Neural cell (in vitro differentiated cells): Measurements from ENCODE around the gene HNRNPA2B1.

ENCODE experiments used
- CTCF ChIP-seq: fragments of 450-650 bp; IDR thresholded peaks from 2 replicates; pipeline ENCODE4 v1.5.1; 2014; ENCODE audit warnings: antibody characterized with exemption, mild to moderate bottlenecking, moderate library complexity; ENCODE audit not compliant: poor library complexity, severe bottlenecking
- EZH2 ChIP-seq: fragments of 200-600, 300-800 bp; shearing (Covaris generic), sonication (generic); IDR thresholded peaks from 2 replicates; pipeline ENCODE4 v1.6.1; 2014; ENCODE audit warnings: antibody characterized with exemption, low read length, borderline replicate concordance, mild to moderate bottlenecking; ENCODE audit not compliant: insufficient read depth, poor library complexity, severe bottlenecking

- TF ChIP-seq CTCF (no peak), EZH2 (no peak)
Measured at GRCh38 chr7:26190417-26190869, 10.1 kb downstream of the HNRNPA2B1 start.
